GM06990 (cell line): ENCODE data around the gene NPR3.

ENCODE experiments used
- DNase-seq: peaks from one replicate; pipeline ENCODE4 v3.0.0-alpha.2; 2011; ENCODE audit not compliant: insufficient read length; ENCODE audit errors: extremely low read depth
- H3K27me3 ChIP-seq: replicated peaks from 2 replicates; pipeline ENCODE4 v1.6.0; 2011; ENCODE audit warnings: low read length; ENCODE audit not compliant: control insufficient read depth, insufficient read depth
- H3K36me3 ChIP-seq: 2 replicates; pipeline ENCODE4 v1.5.1; 2011; ENCODE audit warnings: low read length; ENCODE audit not compliant: control insufficient read depth, insufficient read depth
- H3K4me3 ChIP-seq: replicated peaks from 2 replicates; pipeline ENCODE4 v1.5.1; 2011; ENCODE audit warnings: low read depth, mild to moderate bottlenecking, control low read depth, low read length
- TF ChIP-seq, protein P1 (sequence below): IDR thresholded peaks from 2 replicates; pipeline ENCODE4 v1.5.1; 2011; ENCODE audit warnings: low read length, control low read depth, mild to moderate bottlenecking, inconsistent platforms; ENCODE audit not compliant: insufficient read depth, poor library complexity, severe bottlenecking

Gene NPR3

GRCh38 chr5:32814141-32814540 lies 103.0 kb downstream of the NPR3 start:
- TF ChIP-seq, protein P1, sequence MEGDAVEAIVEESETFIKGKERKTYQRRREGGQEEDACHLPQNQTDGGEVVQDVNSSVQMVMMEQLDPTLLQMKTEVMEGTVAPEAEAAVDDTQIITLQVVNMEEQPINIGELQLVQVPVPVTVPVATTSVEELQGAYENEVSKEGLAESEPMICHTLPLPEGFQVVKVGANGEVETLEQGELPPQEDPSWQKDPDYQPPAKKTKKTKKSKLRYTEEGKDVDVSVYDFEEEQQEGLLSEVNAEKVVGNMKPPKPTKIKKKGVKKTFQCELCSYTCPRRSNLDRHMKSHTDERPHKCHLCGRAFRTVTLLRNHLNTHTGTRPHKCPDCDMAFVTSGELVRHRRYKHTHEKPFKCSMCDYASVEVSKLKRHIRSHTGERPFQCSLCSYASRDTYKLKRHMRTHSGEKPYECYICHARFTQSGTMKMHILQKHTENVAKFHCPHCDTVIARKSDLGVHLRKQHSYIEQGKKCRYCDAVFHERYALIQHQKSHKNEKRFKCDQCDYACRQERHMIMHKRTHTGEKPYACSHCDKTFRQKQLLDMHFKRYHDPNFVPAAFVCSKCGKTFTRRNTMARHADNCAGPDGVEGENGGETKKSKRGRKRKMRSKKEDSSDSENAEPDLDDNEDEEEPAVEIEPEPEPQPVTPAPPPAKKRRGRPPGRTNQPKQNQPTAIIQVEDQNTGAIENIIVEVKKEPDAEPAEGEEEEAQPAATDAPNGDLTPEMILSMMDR, result no peak

GRCh38 chr5:32814620-32815019 lies 103.5 kb downstream of the NPR3 start:
- no peak for DNase-seq
- TF ChIP-seq, protein P1, result no peak
- no peaks in the 10 kb centered on the region for H3K36me3 ChIP-seq
- H3K4me3 ChIP-seq, result no peak overlapping the region
- H3K27me3 ChIP-seq, result no peaks in the 10 kb centered on the region

More at GRCh38 chr5:32814141-32814540, 103.0 kb downstream of the NPR3 start:
- H3K27me3 ChIP-seq, result no peaks in the 10 kb centered on the region
- no peak overlapping the region for H3K4me3 ChIP-seq
- no peaks in the 10 kb centered on the region for H3K36me3 ChIP-seq
- DNase-seq, result no peak

DNA sequence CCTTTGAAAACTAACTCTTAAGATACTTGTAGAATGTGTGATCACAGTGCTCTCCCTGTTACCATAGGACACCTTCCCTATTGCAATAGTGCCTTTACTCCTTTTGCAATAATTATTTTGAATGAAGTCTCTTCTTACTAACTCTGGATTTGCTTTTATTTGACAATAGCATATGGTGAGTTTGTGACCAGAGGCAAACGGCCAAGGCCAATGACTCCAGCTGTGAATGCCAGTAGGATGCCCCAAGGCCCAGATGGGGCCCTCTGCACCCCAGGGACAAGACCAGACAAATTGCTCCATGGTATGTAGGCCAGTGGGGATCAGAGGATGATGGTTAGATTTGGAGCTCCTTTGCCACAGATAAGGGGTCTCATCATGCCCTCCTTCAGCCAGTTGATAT lies 116.9 kb downstream of the NPR3 start:
- TF ChIP-seq, protein P1, result no peak
- no peak for DNase-seq
- Histone ChIP-seq H3K27me3 (no peaks in the 10 kb centered on the region), H3K4me3 (no peak overlapping the region), H3K36me3 (no peaks in the 10 kb centered on the region)

DNA sequence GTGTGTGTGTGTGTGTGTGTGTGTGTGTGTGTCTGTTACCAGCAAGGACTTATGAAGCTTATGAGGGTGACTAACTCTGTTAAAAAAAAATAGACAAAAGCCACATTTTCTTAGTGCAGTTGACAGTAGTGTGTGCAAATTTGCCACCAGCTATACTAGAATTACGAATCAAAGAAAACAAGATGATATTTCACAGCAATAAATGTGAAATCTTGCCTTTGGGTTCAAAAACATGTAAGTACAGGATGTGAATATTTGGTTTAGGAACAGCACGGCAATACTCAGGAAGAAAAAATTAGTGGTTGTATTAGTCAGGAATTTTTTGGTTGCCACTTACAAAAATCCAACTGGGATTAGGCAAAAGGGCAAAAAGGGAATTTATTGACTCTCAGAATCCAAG lies 117.4 kb downstream of the NPR3 start:
- no peak for DNase-seq
- Histone ChIP-seq H3K27me3 (no peaks in the 10 kb centered on the region), H3K36me3 (no peaks in the 10 kb centered on the region), H3K4me3 (no peak overlapping the region)
- TF ChIP-seq, protein P1, result no peak

DNA sequence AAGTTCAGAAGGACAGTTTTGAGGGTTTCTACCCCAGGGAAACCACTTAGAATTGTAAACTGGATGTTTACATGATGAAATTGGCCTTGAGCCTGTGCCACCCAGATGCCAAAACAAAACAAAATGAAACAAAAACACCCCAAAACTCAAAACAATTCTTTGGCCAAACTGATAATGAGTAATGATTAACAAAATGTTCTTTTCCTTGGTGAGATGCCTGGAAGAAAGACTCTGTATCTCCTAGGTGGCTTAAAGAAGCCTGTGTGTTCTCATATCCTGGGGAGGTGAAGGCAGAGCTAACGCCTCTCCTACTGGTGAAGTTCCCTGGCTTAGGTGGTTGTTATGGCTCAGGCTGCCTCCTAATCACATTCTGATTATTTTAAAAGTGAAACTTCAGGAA lies 120.5 kb downstream of the NPR3 start:
- no peaks in the 10 kb centered on the region for H3K36me3 ChIP-seq
- no peak overlapping the region for H3K4me3 ChIP-seq
- TF ChIP-seq, protein P1, result no peak
- H3K27me3 ChIP-seq, result no peaks in the 10 kb centered on the region
- DNase-seq, result no peak

- Histone ChIP-seq H3K27me3 (no peaks in the 10 kb centered on the region), H3K4me3 (no peak overlapping the region), H3K36me3 (no peaks in the 10 kb centered on the region)
- TF ChIP-seq, protein P1, result no peak
- no peak for DNase-seq
Observed at GRCh38 chr5:32833127-32833526, 122.0 kb downstream of the NPR3 start.
